Measurements from ENCODE around the gene TTC21A.

TTC21A gene

DNA sequence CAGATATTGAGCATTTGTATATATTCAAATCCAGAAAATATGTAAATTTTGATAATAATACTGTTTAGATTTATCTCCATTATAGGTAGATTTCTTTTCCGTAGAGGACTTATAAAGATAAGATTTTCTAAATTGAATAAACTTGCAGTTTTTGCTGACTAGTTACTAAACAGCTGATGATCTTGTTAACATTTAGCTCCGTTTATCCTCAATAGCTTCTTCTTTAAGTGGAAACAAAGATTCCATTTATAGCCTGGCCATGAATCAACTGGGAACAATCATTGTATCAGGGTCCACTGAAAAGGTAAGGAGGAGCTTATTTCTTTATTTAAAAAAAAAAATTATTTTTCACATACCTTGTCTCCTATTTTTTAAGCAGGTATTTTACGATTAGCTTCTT, 38.9 kb upstream of the TTC21A start:
- no peak for DNase-seq (ENCODE audit: low read depth, low spot score)
- in situ Hi-C loops (cut with HindIII; ENCODE audit: low sequenced_read_pairs): no loop called here
- TF ChIP-seq, protein P1, sequence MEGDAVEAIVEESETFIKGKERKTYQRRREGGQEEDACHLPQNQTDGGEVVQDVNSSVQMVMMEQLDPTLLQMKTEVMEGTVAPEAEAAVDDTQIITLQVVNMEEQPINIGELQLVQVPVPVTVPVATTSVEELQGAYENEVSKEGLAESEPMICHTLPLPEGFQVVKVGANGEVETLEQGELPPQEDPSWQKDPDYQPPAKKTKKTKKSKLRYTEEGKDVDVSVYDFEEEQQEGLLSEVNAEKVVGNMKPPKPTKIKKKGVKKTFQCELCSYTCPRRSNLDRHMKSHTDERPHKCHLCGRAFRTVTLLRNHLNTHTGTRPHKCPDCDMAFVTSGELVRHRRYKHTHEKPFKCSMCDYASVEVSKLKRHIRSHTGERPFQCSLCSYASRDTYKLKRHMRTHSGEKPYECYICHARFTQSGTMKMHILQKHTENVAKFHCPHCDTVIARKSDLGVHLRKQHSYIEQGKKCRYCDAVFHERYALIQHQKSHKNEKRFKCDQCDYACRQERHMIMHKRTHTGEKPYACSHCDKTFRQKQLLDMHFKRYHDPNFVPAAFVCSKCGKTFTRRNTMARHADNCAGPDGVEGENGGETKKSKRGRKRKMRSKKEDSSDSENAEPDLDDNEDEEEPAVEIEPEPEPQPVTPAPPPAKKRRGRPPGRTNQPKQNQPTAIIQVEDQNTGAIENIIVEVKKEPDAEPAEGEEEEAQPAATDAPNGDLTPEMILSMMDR (IDR thresholded peaks at IDR 0.05; ENCODE audit: low read depth, low read length): no peak
- no peak overlapping the region for H3K4me3 ChIP-seq (ENCODE audit: low read depth, low read length)

DNA sequence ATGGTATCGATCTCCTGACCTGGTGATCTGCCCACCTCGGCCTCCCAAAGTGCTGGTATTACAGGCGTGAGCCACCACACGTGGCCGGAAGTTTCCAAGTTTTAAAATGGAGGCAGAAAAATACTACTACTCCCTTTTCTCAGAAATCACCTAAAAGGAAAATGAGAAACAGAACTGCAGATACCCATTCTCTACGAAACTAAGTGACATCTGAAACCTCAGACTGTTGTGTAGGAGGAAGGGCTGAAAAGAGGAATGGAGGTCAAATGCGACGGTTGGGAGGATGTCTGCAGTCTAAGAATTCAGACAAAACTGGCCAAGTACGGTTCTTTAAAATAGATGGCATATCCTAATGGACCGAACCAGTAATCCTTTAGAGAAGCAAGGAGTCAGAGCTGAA, 31.6 kb upstream of the TTC21A start:
- in situ Hi-C loops (cut with HindIII; ENCODE audit: low sequenced_read_pairs): no loop called here
- H3K4me3 ChIP-seq (ENCODE audit: low read depth, low read length): no peak overlapping the region
- no peak for DNase-seq (ENCODE audit: low read depth, low spot score)
- TF ChIP-seq, protein P1 (IDR thresholded peaks at IDR 0.05; ENCODE audit: low read depth, low read length): no peak

DNA sequence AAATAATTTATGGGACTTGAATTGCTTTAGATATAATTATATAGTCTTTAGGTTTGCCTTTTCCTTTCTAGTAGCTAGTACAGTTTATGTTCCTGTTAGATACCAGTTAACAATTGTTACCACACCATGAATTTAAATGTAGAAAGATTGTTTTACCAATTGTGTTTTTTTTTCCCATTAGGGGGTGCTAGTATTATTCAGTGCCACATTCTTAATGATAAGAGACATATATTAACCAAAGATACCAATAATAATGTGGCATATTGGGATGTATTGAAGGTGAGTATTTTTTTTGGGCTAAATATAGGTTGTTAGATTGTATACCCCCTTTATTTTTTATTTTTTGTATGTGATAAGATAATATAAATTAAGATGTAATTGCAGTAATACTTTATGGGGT, 27.9 kb upstream of the TTC21A start:
- no peak for DNase-seq (ENCODE audit: low read depth, low spot score)
- in situ Hi-C loops (cut with HindIII; ENCODE audit: low sequenced_read_pairs): no loop called here

DNA sequence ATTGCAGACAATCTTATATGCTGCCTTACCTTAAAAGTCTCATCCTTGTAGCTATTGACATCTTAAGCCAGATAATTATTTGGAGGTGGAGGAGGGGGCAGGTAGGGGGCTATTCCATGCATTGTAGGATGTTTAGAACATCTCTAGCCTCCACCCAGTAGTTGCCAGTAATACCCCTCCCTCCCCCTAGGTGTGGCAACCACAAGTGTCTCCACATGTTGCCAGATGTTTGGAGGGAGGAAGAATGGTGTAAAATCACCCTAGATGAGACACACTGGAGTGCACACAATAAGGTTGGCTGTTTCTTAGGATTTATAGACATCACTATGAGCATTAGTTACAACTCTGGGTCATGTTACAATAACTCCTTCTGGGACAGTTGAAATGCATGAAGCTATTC, 27.5 kb upstream of the TTC21A start:
- TF ChIP-seq, protein P1 (IDR thresholded peaks at IDR 0.05; ENCODE audit: low read depth, low read length): no peak
- in situ Hi-C loops (cut with HindIII; ENCODE audit: low sequenced_read_pairs): no loop called here
- DNase-seq (ENCODE audit: low read depth, low spot score): no peak

More for the DNA sequence above, 27.9 kb upstream of the TTC21A start:
- H3K4me3 ChIP-seq (ENCODE audit: low read depth, low read length): no peak overlapping the region
- TF ChIP-seq, protein P1 (IDR thresholded peaks at IDR 0.05; ENCODE audit: low read depth, low read length): no peak

DNA sequence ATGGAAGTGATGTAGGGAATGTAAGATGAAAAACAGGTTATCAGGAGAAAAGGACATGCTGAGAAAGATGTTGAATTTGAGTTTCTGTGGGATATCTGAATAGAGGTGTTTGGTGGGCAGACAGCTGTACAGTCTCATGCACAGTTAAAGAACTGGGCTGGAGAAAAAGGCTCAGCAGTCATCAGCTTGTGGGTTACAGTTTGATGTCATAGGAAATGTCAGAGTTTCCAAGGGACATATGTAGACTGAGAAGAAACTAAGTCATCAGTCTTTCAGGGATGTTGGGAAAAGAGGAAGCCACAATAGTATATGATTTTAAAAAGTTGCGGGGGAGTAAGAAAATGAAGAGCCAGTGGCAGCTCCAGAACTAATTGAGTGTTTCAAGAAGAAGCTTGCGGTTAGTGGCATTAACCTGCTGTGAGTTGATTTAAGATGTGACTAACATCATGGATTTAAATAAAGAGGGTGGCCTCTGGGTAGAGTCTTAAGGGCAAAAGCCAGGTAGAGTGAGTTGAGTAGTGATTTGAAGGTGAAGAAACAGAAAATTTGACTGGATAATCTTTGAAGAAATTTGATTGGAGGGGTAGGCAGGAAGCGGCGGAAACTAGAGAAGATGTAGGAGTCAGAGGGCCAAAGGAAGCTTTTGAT, 24.7 kb upstream of the TTC21A start:
- in situ Hi-C loops (cut with HindIII; ENCODE audit: low sequenced_read_pairs): no loop called here
- no peak overlapping the region for H3K4me3 ChIP-seq (ENCODE audit: low read depth, low read length)
- TF ChIP-seq, protein P1 (IDR thresholded peaks at IDR 0.05; ENCODE audit: low read depth, low read length): no peak
- DNase-seq (ENCODE audit: low read depth, low spot score): no peak

More for the DNA sequence above, 27.5 kb upstream of the TTC21A start:
- H3K4me3 ChIP-seq (ENCODE audit: low read depth, low read length): no peak overlapping the region

DNA sequence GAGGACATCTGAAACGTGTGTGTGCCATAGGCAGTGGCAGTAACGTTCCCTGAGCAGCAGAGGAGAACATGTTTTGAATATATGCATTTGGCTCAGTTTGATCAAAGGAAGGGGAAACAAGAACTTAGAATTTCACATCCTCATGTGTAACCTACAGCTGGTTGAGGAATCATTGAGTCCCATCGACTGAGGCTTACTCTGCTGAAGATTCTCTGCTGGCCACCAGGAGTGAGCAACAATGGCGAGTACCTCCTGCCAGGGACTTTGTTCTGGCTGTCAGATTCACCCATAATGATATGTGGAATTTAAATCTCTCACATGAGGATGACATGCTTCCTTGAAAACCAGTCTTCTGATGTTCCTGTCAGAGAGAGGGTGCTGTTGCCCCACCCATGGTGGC, 21.3 kb upstream of the TTC21A start:
- DNase-seq (ENCODE audit: low read depth, low spot score): no peak
- no peak overlapping the region for H3K4me3 ChIP-seq (ENCODE audit: low read depth, low read length)
- in situ Hi-C loops (cut with HindIII; ENCODE audit: low sequenced_read_pairs): no loop called here
- TF ChIP-seq, protein P1 (IDR thresholded peaks at IDR 0.05; ENCODE audit: low read depth, low read length): no peak
